HG02884 (cell line): ENCODE data around the gene CNGB1.
"Not testable (repeated sequence)": the region's sequence is repeated elsewhere in the genome, so short reads cannot be mapped to it uniquely, and the experiment has no call there.

Source experiments
- ATAC-seq: cut with Tn5 transposase; IDR thresholded peaks from one replicate; pipeline ENCODE4 v1.9.1; 2021; ENCODE audit warnings: mild to moderate bottlenecking, moderate library complexity; ENCODE audit not compliant: unreplicated experiment

The CNGB1 gene

DNA sequence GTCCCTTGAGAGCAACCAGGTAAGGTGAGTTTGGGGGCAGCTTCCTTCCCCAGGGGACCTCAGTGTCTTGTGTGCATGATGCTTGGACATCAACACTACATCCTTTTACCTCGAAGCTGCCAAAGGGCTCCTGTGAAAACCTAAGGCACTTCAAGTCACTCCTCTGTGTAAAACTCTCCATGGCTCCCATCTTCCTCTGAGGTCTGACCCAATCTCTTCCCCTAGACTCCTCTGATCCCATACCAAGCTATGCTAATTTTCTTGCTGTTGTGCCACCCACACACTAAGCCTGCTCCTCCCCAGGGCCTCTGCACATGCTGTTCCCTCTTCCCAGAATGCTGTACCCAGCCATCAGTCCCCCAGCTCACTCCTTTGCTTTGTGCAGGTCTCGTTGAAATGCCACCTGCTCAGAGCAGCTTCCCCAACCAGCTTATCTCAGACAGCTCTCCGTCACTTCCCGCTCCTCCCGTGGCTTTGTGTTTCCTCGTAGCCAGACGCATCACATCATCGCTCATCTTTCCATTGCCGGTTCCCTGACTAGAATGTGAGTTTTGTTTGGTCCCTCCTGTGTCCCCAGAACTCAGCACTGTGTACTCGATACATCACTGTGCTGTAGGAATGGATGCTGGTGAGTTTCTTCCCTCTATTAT lies 78.4 kb downstream of the CNGB1 start:
- ATAC-seq, result no peak

DNA sequence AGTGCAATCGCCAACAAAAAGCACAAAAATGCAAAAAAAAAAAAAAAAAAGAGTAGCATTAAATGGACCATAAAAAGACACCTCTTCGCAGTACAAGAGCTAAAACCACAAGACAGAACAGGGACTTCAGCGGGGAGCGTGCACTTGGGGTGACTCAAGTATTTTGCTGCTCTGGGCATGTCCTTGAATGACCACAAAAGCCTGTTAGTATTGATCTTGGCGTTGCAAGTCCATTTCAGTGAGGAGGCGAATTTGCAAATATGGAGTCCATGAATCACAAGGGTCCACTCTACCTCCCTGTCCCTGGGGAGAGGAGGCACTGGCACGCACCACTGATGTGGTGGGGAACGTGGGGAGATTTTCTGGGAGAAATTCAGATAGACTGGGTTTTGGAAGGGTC lies 78.9 kb downstream of the CNGB1 start:
- ATAC-seq, result no peak

DNA sequence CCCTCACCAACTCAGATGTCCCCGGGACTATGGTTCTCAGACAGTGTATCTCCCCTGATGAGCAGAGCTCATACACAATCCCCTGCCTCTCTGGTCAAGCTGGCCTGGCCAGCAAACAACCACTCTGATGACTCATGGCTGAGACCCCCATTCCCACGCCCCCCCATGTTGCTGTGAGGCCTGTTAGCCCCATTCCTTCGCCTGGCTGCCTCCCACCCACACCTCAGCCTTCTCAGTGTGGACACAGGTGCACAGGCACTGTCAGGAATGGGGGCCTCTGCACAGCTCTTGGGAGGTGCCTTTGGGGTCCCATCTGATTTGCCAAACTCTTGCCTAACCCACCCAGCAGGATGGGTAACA lies 80.2 kb downstream of the CNGB1 start:
- ATAC-seq, result no peak

DNA sequence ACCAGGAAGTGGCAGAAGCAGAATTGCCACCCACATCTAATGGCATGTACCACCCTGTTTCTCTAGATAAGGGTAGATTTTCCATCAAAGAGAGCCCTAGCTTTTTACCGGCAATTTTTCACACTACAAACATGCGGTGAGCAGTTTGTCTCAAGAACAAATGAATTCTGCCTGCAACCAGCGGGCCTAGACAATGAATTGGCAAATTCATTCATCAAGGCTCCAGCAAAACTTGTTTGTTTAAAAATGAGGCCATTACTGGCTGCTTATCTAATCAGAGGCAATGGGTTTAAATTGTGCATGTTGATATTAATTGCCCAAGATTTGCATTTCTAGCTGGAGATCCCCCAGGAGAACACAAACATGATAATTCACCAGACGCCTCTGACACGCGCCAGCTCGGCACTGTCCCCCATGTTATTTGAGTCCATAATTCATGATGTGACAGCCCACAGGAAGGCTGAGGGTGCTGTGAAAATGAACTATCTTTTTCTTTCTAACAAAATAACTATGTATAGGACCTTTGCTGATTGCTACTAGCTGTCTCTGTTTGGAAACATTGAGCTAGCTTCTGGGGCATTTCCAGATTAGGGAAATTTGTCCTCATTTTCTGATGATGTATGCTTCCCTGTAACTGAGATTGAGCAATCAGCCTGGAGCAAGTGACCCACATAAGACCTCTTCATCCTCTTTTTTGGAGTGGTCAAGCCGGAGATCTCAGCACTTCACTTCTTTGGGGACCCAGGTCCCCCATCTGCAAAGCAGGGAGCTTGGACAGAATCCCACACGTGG lies 80.8 kb downstream of the CNGB1 start:
- ATAC-seq, result no peak

DNA sequence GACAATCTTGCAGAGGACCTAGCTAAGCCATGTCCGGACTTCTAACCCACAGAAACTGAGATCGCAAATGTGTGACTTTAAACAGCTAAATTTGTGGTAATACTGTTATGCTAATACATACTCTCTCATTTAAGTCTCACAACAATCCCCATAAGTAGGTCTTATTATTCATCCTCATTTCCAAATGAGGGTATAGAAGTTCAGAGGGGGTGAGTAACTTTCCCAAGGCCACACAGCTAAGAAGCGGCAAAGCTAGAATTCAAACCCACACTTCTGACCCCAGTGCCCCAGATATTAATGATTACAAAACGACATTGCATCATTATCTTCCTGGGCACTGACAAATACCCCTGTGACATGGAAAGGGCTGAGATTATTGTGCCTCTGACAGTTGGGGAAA lies 81.4 kb downstream of the CNGB1 start:
- no peak for ATAC-seq

DNA sequence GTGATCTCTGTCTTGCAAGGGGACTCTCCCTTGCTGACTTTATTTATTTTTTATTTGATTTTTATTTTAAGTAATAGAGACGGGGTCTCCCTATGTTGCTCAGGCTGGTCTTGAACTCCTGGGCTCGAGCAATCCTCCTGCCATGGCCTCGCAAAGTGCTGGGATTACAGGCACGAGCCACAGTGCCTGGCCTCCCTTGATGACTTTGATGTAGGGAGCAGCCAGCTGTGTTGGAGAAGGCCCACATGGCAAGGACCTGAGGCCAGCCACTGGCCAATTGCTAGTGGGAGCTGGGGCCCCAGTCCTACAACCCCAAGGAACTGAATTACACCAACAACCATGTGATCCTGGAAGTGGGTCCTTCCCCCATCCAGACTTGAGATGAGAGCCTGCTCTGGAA lies 81.8 kb downstream of the CNGB1 start:
- ATAC-seq, result no peak

DNA sequence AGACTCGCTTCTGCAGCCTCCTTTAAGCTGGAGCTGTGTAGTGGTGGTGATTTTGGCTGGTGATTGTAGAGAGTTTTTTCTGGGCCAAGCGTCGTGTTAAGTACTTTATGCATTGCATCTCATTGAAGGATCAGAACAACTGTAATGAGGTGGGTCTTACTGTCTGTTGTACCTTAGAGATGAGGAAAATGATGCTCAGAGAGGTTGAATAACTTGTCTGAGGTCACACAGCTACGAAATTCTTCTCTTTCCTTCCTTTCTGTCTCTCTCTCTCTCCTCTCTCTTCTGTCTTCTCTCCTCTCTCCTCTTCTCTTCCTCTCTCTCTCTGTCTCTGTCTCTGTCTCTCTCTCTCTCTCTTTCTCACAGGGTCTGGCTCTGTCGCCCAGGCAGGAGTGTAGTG lies 82.8 kb downstream of the CNGB1 start:
- no peak for ATAC-seq

DNA sequence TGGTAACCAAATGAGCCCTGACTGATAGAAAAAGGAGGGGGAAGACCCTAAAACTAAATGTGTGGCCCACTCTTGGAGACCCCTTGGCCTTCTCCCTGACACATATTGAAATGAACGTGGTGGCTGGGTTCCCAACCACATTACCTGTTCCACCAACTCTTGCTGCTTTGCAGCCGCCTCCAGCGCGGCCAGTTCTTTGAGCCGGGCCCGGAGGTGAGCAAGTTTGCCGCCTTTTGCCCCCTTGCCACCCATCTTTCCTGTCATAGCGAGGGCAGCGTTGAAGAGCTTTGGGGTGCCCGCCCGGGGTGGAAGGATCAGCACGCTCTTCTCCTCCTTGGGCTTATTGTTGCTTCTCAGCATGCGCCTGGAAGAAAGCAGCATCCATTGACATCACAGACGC lies 83.2 kb downstream of the CNGB1 start:
- ATAC-seq, result no peak

DNA sequence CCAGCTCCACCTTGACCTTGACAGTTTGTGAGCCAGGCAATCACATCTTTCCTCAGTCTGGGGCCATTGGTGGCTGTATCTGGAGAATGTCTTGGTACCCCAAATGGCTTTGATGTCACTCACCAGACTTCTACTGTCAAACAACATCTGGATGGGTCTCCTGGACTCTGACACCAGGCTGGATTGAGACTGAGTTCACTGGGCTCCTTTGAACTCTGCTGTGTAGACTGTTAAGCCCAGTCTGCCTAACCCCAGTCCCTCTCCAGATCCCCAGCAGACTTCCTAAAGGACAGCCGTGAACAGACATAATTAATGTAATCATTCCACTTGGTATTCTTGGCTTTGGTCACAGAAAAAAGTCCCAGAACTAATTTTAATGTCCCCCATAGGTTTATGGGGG lies 84.5 kb downstream of the CNGB1 start:
- no peak for ATAC-seq

DNA sequence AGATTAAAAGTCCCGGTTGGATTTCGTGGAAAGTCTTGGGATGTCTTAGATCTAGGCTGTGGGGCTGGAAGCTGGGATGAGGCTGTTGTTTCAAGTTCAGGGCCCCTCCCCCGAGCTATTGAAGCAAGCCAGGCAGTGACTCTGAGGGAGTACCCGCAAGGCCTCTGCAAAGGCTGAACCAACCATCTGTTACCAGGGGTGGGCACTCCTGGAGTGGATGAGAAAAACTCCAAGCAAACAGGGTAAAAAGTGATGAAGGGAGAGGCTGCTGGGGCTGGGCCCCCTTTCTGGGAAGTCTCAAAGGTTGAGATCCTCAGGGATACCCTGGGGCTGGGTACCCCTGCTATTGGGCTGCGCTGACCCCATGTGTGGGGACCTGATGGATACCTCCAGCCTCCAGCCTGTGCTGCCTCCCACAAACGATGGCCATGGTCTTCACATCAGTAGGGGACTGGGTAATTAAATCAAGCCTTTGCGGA lies 86.2 kb downstream of the CNGB1 start:
- ATAC-seq, result no peak

DNA sequence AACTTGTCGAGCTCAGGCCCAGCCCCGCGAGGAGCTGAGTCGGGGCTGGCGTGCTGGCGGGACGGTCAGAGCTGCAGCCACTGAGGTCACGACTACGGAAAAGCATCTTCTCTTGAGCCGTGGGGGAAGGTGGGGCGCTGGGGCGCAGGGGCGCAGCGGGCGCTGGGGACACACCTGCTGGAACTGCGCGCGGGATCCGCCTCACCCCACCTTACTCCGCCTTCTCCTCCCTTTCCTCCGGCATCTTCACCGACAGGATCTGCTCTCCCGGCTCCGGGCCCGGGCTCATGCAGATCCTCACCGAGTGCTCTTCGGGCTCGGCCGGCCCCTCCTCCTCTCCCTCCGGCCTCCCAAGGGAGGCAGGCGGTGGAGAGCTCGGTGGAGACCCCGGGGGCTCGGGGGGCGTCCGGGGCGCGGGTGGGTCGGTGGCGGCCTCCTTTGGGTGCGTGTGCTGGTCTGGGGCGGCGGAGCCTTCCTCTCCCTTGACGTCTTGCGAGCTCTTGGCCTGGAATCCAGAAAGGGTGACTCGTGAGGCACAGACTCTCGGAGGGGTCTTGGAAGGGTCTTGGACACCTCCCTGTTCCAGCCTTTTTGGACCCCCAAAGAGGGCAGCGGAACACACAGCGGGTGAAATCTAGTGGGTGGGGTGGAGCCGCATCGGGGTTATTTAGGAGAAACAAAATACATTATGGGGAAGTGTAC lies 86.8 kb downstream of the CNGB1 start:
- no peak for ATAC-seq

DNA sequence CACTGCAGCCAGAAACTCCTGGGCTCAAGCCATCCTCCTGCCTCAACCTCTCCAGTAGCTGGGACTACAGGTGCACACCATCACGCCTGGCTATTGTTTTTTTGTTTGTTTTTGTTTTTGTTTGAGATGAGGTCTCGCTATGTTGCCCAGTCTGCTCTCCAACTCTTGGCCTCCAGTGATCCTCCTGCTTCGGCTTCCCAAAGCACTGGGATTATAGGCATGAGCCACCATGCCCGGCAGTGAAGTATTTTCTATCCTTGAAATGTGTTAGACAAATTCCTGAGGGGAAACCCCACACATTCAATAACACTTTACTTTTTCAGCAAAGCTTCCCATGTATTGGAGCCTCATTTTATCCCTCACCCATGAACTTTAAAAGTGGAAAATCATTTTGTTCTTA lies 87.4 kb downstream of the CNGB1 start:
- ATAC-seq, result no peak

DNA sequence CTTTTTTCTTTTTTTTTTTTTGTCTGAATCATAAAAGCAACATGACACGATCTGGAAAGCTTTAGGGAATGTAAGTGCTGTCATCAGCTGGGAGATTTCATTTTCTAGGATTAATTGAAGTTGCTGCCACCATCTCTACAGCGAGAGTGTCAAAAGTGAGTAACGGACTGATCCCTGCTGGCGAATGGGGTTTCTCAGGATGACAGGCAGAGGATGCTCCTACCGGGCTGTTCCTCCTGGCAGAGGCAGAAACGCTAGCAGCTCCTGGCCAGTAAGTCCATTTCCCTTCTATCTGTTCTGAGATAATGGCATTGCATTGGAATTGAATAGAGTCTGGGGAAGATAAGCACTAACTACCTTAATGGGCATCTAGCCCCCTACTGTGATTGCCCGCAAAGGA lies 88.1 kb downstream of the CNGB1 start:
- no peak for ATAC-seq

DNA sequence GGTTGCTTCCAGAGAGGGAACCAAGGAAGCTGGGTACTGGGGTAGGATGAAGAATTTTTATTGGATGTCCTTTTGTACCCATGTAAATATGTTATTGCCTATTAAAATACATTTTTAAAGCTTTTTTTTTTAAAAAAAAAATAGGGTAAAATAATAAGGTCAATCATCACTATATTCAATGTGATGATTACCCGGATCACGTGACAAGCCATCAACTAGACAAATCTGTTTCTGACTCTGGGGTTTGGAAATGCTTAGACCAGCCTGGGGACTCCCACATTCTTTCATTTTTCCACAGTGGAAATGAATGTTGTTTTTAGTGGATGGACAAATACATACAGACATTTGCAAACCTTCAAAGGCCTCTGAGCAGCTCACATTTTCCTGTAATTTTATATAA lies 88.7 kb downstream of the CNGB1 start:
- no peak for ATAC-seq

DNA sequence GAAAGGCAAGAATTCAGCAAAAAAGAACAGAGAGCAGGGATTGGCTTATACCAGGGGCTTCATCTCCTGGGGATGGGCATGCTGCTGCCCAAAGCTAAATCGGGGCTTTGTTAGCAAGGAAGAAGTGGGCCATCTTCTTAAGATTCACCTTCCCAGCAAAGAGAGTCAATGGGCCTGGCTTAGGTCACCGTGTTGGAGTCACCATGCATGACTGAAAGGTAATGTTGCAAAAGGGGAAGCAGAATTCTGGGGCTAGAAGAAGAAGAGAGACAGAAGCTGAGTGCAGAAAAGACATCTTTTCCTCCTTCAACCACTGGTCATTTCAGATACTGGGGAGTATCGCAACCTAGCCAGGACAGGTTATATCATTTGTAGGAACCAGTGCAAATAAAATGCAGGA lies 92.3 kb downstream of the CNGB1 start:
- no peak for ATAC-seq

DNA sequence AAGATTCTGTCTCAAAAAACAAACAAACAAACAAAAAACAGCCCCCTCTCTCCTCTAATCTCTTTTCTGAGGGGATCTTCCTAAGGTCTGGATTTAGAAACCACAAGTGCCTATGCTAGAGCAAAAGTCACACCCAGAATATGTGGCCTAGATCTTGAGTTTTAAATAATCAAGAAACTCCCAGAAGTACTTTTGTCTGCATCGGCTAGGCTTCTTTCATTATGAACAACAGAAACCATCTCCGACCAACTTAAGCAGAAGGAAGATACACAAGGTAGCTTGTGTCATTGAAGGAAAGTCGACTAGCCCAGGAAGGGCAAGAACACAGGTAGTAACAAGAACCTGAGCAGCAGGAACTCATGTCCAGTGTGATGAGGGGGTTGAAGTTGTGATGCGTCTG lies 94.7 kb downstream of the CNGB1 start:
- ATAC-seq, result no peak

DNA sequence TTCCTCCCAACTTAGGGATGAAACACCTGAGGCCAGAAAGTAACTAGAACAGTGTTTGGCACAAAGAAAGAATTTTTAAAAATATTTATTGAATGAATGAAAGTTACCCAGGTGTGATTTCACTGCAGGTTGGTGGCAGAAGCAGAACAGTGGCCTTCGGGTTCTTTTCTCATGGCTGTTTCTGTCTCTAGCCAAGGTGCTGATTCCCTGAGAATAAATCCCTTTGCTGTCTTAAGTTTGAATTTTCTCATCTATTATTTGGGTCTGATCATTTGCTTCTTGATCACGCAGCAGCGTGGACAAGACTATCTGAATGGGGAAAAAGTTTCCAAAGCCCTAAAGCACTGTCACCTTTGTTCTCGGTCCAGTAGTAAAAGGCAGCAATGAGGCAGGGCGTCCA lies 95.6 kb downstream of the CNGB1 start:
- ATAC-seq, result no peak

DNA sequence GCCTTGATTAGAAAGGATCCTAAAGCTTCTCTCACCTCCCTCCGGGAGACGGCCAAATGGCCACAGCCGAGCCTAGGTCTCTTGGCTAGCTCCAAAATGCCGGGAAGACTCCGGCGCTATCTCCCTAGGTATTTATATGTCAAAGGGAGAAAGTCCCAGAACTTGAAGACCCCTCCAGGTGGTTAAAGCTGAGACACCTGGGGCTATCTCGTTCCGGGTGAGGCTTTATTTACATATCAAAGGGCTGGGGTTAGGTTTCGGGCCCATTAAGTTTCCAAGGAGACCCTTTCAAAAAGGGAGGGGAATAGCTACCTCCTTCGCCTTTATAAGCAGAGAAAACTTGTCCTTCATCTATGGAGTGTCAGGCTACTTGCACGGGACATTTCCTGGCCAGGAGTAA lies 97.7 kb downstream of the CNGB1 start:
- no peak for ATAC-seq

DNA sequence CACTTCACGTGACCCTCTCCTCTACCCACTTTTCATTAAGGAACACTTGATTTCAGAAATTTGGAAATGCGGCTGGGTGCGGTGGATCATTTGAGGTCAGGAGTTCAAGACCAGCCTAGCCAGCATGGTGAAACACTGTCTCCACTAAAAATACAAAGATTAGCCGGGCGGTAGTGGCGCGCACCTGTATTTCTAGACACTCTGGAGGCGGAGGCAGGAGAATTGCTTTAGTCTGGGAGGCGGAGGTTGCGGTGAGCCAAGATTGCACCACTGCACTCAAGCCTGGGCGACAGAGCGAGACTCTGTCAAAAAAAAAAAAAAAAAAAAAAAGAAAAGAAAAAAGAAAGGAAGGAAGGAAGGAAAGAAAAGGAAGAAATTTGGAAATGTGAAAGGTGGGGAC lies 98.2 kb downstream of the CNGB1 start:
- not testable (repeated sequence) for ATAC-seq

DNA sequence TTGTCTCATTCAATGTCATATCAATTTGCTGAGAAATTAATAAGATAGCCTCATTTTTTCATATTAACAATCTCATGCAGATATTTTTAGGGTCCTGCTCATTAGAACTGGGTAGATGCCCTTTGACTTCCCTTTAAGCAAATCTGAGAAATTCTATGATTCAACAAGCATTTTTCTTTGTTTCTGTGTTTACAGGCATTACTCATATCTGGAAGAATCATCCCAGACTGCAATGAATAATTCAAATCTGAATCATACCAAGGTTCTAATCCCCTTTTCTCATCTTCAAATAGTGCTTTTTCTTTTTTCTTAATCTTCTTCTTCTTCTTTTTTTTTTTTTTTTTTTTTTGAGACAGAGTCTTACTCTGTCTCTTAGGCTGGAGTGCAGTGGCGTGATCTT lies 99.5 kb downstream of the CNGB1 start:
- ATAC-seq, result no peak

DNA sequence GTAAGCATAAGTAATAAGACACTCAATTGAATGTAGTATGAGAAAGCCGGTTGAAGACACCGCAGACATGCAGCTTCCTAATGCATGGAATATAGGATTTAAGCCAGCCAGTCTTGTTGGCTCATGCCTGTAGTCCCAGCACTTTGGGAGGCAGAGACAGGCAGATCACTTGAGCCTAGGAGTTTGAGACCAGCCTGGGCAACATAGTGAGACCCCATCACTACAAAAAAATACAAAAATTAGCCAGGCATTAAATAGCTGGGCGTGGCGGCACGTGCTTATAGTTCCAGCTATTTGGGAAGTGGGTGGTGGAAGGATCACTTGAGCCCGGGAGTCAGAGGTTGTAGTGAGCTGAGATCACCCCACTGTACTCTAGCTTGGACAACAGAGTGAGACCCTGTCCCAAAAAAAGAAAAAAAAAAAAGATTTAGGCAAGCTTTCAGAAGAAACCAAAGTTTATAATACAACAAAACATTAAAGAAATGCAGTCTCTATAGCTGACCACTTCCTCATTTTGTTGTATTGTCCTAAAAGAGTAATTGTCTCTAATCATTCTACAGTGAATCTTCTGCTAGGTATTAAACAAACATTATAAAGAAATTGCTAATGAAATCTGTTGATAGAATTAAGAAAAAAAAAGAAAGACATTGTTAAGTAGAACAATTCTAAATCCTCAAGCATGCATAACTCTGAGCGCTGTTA lies 100.0 kb downstream of the CNGB1 start:
- no peak for ATAC-seq
